NCI-H146 treated with DMSO at 0.1 percent for 48 hours (cell line): ENCODE measurements around the gene CMIP.

Experiments used
- DNase-seq: peaks from one replicate; lab custom pipeline; 2025; ENCODE audit not compliant: unreplicated experiment; lab: John Stamatoyannopoulos, UW

CMIP gene

DNA sequence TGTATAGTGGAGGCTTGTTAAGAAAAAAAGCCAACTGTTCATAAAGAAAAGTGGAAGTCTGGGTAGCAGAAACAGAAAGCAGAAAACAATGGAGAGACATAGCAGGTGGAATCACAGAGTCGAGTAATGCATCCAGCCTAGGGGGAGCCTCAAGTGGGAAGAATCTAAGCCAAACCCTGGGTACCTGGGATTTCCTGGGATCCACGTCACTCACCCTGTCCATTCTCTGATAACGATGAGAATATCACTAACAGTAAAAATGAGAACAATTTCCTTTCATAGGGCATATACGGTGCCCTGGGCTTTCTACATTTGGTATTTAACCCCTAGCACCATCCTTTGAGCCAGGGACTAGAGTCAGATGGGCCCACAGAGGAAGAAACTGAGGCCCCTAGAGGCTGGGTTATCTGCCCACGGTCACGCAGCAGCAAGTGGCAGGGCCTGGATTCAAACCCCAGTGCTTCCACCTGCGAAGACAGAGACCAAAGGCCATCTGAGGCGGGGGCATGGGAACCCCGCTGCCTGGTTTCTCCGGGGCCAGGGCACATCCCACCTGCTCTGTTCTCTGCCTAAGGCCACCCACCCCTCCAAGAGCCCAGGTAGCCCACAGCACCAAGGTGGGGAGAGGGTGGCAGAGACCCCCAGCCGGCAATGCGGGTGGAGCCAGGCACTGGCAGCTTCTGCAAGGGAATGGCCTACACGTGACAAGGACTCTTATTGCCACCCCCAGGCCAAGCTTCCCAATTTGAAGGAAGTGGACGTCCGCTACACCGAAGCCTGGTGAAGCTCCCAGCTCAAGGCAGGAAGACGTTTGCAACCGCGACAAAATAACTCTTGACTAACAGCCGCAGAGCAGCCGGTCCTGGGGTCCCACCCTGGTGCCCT lies 264.6 kb downstream of the CMIP start:
- DNase-seq, result no peak

- no peak for DNase-seq
Observed at GRCh38 chr16:81710044-81710443, 265.4 kb downstream of the CMIP start.

DNA sequence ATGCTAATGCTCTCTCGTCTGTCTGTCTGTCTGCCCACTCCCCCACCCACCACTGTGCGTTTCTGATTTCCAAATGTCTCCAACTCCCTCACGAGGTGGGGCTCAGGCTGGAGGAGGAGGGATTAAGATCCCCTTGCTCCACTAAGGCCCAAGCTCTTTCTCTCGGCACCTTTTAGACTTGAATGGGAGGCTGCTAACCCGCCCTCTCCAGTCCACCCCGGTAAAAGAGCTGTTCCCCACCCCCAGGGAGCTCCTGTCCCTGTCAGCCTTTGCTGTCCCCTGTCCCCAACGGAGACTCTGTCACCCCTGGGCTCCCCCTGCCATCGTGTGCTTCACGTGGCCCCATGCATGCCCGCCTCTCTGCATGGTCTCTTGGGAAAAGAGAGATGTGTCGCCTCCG lies 266.0 kb downstream of the CMIP start:
- no peak for DNase-seq

DNA sequence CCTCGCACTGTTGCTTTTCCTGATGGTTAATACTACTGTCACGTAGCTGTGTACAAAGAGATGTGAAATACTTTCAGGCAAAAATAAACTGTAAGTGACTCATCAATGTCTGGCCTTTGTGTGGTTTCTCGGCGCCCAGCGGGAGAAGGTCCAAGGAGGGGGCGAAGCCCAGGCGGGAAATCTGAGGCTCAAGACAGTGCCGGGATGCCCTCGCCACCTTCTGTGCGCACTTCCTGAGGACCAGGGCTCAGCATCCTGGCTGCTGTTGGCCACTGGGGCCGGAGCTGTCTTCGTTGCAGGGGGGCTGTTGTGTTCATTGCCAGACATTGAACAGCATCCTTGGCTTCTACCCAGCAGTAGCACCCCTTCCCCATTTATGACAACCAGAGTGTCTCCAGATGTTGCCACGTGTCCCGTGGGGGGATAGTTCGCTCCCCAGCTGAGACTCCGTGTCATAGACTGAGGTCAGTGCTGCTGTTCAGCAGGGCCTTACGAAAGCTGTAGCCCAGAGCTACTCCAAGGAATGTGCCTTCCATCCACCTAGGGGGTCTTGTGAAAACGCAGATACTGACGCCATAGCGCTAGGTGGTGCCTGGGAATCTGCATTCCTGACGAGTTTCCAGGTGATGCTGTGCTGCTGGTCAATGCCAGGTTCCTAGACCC lies 267.2 kb downstream of the CMIP start:
- DNase-seq, result no peak

- DNase-seq, result no peak
Observed at GRCh38 chr16:81712681-81713080, 268.1 kb downstream of the CMIP start.

DNA sequence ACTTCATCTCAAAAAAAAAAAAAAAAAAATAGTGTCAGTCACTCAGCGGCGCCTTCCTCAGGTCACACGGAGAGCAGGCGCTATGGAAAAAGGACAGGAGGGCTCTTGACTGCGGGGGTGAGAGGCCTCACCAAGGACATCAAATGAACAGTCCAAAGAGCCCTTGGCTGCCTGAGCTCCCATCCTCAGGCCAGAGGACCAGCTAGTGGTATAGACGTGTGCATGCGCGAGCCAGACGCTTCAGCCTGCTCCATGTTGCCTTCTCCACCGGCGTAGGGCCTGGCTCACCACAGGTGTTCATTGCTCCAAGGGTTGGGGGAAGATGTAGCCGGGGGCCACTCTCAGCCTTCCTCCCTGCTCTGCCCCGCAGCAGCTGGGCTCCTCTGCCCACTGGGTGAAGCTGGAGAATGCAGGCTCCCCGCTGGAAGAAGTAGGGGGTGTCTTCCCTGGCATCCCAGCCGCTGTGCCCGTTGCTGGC lies 268.7 kb downstream of the CMIP start:
- DNase-seq, result no peak

DNA sequence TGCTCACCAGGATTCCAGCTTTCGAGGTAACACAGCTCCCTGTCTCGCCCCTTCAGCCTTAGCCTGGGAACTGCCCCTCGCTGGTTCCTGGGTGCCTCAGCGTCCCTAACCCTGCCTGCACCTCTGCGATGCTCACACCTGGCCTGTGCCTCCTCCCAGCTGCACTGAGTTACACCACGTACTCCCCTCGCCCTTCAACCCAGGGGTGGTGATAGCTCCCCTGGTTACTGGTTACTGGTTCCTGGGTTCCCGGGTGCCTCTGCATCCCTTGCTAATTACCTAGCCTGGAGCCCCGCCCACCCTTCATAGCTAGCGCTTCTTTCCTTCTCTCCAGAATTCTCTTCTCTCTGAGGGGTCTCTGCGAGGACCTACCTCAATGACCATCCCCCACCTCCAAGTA lies 269.2 kb downstream of the CMIP start:
- DNase-seq, result no peak

- DNase-seq, result no peak
Observed at GRCh38 chr16:81714583-81714982, 270.0 kb downstream of the CMIP start.

DNA sequence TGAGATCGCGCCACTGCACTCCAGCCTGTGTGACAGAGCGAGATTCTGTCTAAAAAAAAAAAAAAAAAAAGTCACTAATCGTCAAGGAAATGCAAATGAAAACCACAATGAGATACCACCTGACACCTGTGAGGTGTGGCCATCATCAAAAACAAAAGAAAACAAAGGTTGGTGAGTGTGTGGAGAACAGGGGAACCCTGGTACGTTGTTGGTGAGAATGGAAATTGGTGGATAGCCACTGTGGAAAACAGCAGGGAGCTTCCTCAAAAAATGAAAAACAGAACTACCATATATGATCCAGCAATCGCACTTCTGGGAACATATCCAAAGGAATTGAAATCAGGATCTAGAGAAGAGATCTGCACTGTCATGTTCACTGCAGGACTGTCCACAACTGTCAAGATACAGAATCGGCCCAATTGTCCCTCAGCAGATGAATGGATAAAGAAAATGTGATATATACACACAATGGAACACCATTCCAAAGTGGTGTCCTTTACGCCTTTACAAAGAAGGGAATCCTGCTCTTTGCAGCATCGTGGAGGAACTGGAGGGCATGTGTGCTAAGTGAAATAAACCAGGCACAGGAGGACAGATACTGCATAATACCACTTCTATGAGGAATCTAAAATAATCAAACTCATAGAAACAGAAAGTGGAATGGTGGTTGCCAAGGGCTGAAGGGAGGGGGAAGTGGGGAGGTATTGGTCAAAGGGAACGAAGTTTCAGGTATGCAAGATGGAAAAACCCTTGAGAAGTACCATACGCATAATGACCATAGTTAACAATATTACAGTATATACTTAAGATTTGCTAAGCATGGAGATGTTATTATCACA lies 271.0 kb downstream of the CMIP start:
- no peak for DNase-seq

DNA sequence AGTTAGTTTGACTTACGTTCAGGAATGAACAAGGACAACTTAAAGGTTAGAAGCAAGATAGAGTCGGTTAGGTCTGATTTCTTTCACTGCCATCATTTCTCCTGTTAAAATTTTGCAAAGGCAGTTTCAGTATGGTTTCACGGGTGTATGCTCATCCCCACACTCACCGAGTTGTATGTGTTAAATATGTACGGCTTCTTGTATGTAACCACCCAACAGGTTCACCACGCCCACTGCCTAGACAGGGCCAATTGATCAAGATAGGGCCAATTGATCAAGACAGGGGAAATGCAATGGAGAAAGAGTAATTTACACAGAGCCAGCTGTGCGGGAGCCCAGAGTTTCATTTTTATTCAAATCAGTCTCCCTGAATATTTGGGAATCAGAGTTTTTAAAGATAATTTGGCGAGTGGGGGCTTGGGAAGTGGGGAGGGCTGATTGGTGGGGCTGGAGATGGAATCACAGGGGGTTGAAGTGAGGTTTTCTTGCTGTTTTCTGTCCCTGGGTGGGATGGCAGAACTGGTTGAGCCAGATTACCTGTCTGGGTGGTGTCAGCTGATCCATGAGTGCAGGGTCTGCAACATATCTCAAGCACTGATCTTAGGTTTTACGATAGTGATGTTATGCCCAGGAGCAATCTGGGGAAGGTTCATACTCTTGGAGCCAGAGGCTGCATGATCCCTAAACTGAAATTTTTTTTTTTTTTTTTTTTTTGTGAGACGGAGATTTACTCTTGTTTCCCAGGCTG lies 272.0 kb downstream of the CMIP start:
- DNase-seq, result no peak

DNA sequence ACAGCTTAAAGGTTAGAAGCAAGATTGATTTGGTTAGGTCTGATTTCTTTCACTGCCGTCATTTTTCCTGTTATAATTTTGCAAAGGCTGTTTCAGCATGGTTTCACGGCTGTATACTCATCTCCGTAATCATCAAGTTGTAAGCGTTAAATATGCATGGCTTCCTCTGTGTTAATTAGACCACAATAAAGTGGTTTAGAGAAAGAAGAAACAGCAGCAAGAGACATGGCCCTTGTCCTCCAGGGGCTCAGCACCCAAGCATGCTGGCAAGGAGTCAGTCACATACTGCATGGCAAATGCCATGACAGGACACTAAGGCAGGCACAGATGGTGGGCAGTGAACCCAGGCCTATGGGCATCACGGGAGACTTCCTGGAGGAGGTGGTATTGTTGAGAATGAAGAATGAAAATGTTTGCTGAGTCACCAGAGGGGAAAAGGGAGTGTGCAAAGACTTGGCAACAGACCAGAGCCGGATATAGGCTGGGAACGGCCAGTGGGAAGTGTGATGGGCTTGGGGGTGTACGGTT lies 273.1 kb downstream of the CMIP start:
- DNase-seq, result no peak

DNA sequence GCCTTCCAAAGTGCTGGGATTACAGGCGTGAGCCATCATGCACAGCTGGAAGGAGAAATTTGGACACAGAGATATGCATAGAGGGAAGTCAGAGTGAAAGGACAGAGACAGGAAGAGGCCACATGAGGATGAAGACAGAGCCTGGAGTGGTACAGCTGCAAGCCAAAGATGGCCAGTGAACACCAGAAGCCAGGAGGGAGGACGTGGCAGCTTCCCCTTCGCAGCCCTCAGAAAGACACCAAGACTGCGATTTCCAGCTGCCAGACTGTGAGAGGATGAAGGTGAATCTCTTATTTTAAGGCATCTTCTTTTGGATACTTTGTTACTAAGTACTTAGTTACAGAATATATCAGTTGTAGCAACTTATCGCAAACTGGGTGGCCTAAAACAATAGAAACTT lies 274.0 kb downstream of the CMIP start:
- no peak for DNase-seq

- DNase-seq, result no peak
Observed at GRCh38 chr16:81719993-81720392, 275.4 kb downstream of the CMIP start.

DNA sequence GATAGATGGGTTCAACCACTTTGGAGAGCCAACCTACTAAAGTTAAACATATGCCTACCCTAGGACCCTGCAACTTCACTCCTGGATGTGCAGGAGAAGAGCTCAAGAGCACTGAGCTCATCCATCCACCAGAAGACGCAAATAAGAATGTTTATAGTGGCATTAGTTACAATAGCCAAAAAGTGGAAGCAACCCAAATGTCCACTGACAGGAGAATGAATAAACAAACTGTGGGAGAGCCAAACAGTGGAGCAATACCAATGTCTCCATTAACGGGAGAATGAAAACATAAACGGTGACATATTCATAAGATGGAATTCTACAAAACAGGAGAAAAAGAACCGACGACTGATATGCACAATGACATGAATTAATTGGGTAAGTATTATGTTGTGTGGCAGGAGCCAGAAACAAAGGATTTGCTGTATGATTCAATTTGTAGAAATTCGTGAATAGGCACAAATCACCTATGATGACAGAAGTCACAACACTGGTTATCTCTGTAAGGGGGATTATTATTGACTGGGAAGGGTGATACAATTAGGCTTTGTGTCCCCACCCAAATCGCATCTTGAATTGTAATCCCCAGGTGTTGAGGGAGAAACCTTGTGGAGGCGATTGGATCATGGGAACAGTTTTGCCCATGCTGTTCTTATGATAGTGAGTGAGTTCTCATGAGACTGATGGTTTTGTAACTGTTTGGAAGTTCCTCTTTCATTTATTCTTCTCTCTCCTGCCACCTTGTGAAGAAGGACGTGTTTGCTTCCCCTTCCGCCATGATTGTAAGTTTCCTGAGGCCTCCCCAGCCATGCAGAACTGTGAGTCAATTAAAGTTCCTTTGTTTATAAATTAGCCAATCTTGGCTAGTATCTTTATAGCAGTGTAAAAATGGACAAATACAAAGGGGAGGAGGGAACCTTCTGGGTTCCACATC lies 276.6 kb downstream of the CMIP start:
- no peak for DNase-seq

- DNase-seq, result peak; percentile 61
Observed at GRCh38 chr16:81723098-81723723, 278.6 kb downstream of the CMIP start.

GRCh38 chr16:81728435-81728834 lies 283.8 kb downstream of the CMIP start:
- no peak for DNase-seq

DNA sequence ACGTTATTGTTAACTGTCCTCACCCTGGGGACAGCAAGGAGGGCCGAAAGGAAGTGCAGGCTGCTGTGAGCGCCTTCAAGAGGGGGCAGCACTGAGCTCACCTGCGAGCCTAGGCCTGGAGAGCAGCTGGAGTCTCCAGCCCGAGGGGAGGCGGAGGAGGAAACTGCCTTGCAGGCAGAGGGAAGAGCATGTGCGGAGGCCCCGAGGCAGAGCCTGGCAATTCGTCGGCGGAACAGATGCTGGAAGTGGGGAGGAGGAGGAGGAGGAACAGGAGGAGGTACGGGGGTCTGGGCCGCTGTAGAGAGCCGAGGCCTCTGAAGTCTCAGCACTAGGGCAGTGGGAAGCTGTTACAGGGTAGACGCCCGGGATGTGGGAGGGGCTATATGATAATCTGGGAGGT lies 284.8 kb downstream of the CMIP start:
- DNase-seq, result no peak

DNA sequence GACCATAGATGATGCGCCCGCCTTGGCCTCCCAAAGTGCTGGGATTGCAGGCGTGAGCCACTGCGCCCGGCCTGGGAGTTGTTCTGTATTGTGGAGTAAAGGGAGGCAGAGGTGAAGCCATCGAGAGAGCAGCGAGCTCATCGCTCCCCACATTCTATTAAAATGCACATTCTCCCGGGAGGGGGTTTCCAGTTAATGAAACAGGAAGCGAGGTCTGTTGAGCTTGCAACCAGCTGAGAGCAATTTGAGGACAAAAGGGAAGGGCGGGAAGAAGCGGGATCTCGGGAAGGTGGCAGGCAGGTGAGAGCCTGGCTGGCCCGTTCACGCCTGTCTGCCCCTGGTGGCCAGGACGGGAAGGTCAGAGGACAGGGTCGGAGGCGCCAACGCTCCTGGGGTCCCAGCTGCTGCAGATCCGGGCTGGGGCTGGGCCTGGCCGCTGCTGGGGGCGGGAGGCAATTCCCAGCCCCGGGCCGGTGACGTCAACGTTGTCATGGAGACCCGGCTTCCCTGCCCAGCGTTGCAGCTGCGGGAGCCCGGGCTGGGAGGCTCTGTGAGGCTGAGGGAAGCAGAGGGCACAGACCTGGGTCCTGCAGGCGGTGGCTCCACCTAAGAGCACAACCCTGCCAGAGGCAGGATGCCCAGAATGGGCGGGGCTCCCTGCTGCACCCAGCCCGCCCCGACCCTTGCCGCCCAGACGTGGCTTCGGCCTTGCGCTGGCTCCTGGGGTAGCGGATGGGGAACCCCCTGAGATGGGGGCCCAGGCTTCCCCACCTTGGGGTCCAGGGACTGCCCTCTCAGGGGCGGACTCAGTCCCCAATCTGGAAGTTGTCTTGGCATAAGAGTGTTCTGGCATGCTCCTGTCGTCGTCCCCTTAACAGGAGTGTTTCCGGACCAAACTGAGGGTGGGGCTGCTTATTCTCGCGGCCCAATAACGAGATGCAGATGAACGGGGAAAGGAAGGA lies 285.8 kb downstream of the CMIP start:
- DNase-seq, result peak; percentile 95
